Stomach (tissue), 4 donors: ENCODE data around the gene PMM2.

ENCODE experiments used
- EP300 ChIP-seq: sonication (generic); formaldehyde crosslinking; IDR thresholded peaks from one replicate; pipeline ENCODE4 v1.6.1; 2017; ENCODE audit warnings: antibody characterized with exemption
- POLR2AphosphoS5 ChIP-seq, 3 donors: sonication (generic); formaldehyde crosslinking; IDR thresholded peaks; one replicate each; pipeline ENCODE4 v1.6.1; 2016; ENCODE audit warnings: antibody characterized with exemption in 3 of 3
- TF ChIP-seq, protein P1 (sequence below), 7 experiments: fragments of 450-650 bp in 4 of 7; fragments of 200-600 bp in 3 of 7; sonication (generic) in 3 of 7; IDR thresholded peaks; one replicate each; pipeline ENCODE4 v1.5.1; 2016 to 2019; ENCODE audit warnings: antibody characterized with exemption in 7 of 7, control low read depth in 2 of 7, mild to moderate bottlenecking in 1 of 7

DNA sequence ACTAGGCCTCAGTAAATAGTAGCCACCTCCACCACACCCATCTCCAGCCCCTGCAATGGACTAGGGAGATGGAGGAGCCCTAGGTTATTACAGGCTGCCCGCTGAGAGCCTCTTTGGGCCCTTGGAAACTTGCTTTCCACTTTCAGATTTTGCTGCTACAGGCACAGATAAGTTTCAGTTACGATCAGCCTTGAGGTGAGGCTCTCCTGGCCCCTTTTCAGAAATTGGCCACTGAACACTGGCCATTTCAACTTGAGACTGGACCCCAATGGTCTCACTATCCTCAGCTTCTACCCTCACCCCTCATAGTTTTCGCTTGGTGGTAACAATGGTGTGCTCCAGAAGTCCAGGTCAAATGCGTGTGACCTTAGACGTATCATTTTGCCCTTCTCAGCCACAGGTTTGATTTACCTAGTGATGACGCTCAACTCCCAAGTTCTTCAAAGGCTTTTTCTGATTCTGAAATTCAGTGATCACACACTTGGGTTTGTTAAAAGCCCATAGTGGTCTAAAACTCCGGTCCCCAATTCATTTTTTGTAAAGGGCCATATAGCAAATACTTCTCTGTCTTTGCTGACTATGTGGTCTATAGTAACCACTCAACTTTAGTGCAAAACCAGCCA, 1.0 kb downstream of the PMM2 start:
- no peak for TF ChIP-seq POLR2AphosphoS5 (IDR thresholded peaks at IDR 0.05)
- TF ChIP-seq, protein P1, sequence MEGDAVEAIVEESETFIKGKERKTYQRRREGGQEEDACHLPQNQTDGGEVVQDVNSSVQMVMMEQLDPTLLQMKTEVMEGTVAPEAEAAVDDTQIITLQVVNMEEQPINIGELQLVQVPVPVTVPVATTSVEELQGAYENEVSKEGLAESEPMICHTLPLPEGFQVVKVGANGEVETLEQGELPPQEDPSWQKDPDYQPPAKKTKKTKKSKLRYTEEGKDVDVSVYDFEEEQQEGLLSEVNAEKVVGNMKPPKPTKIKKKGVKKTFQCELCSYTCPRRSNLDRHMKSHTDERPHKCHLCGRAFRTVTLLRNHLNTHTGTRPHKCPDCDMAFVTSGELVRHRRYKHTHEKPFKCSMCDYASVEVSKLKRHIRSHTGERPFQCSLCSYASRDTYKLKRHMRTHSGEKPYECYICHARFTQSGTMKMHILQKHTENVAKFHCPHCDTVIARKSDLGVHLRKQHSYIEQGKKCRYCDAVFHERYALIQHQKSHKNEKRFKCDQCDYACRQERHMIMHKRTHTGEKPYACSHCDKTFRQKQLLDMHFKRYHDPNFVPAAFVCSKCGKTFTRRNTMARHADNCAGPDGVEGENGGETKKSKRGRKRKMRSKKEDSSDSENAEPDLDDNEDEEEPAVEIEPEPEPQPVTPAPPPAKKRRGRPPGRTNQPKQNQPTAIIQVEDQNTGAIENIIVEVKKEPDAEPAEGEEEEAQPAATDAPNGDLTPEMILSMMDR (IDR thresholded peaks at IDR 0.05), result no peak
- TF ChIP-seq EP300, result no peak
